Measurements from ENCODE around the gene ZNF135.

Gene ZNF135

GRCh38 chr19:58047672-58048071, 11.4 kb upstream of the ZNF135 start:
- FAIRE-seq = no peak

- no peak for FAIRE-seq
Measured at GRCh38 chr19:58052256-58052655, 6.8 kb upstream of the ZNF135 start.

- no peak for FAIRE-seq
Measured at GRCh38 chr19:58053480-58054156, 5.5 kb upstream of the ZNF135 start.

- FAIRE-seq = no peak
Measured at GRCh38 chr19:58054901-58055874, 3.9 kb upstream of the ZNF135 start.

- FAIRE-seq = no peak
Measured at GRCh38 chr19:58056261-58056660, 2.8 kb upstream of the ZNF135 start.

GRCh38 chr19:58056861-58057260, 2.2 kb upstream of the ZNF135 start:
- FAIRE-seq = no peak

GRCh38 chr19:58058467-58058866, 615 bp upstream of the ZNF135 start:
- no peak for FAIRE-seq

GRCh38 chr19:58059671-58060078, 593 bp downstream of the ZNF135 start:
- FAIRE-seq = no peak

GRCh38 chr19:58060231-58060630, 1.1 kb downstream of the ZNF135 start:
- no peak for FAIRE-seq

GRCh38 chr19:58063712-58064111, 4.6 kb downstream of the ZNF135 start:
- no peak for FAIRE-seq

GRCh38 chr19:58067240-58067912, 8.3 kb downstream of the ZNF135 start:
- FAIRE-seq = no peak

- FAIRE-seq = no peak
Measured at GRCh38 chr19:58079792-58080191, 20.7 kb downstream of the ZNF135 start.

- no peak for FAIRE-seq
Measured at GRCh38 chr19:58083021-58083420, 23.9 kb downstream of the ZNF135 start.

GRCh38 chr19:58084596-58085347, 25.7 kb downstream of the ZNF135 start:
- no peak for FAIRE-seq

GRCh38 chr19:58085348-58085875, 26.3 kb downstream of the ZNF135 start:
- FAIRE-seq = no peak

GRCh38 chr19:58086825-58087710, 28.0 kb downstream of the ZNF135 start:
- no peak for FAIRE-seq

- no peak for FAIRE-seq
Measured at GRCh38 chr19:58088521-58089052, 29.5 kb downstream of the ZNF135 start.

- FAIRE-seq = no peak
Measured at GRCh38 chr19:58089846-58090245, 30.8 kb downstream of the ZNF135 start.

- no peak for FAIRE-seq
Measured at GRCh38 chr19:58091251-58091995, 32.3 kb downstream of the ZNF135 start.

- FAIRE-seq = no peak
Measured at GRCh38 chr19:58093071-58093470, 34.0 kb downstream of the ZNF135 start.
